Ascending aorta (tissue), 2 donors: ENCODE measurements around the gene CYSTM1. TPM values are rescaled to one million over a fixed set of nuclear protein-coding genes. Genes with fewer than 3 reads are reported as not detected.

Source experiments
- DNase-seq, 2 donors: peaks; one replicate each; pipeline ENCODE4 v3.0.0-alpha.2; 2019; ENCODE audit warnings: low spot score in 2 of 2
- H3K27ac ChIP-seq, 2 donors: fragments of 200-600 bp; sonication (generic); one replicate each; pipeline ENCODE4 v1.5.1; 2016 to 2017; ENCODE audit warnings: mild to moderate bottlenecking in 1 of 2
- H3K27me3 ChIP-seq: fragments of 200-600 bp; sonication (generic); one replicate; pipeline ENCODE4 v1.5.1; 2017
- H3K36me3 ChIP-seq, 2 donors: fragments of 200-600 bp; sonication (generic); one replicate each; pipeline ENCODE4 v1.5.1; 2016
- H3K4me1 ChIP-seq, 2 donors: fragments of 200-600 bp; sonication (generic); one replicate each; pipeline ENCODE4 v1.5.1; 2016 to 2017; ENCODE audit warnings: mild to moderate bottlenecking in 1 of 2
- H3K4me3 ChIP-seq, 2 donors: fragments of 200-600 bp; sonication (generic); one replicate each; pipeline ENCODE4 v1.5.1; 2016 to 2017; ENCODE audit warnings: mild to moderate bottlenecking in 1 of 2
- H3K9me3 ChIP-seq, 2 donors: fragments of 200-600 bp; sonication (generic); one replicate each; pipeline ENCODE4 v1.5.1; 2016
- CTCF ChIP-seq, 3 experiments: fragments of 200-600 bp in 2 of 3; fragments of 450-650 bp in 1 of 3; sonication (generic) in 2 of 3; IDR thresholded peaks; one replicate each; pipeline ENCODE4 v1.5.1; 2016 to 2019; ENCODE audit warnings: antibody characterized with exemption in 3 of 3, mild to moderate bottlenecking in 1 of 3, moderate library complexity in 1 of 3
- intact Hi-C: fragments of 100-400 bp; cut with DNase I; formaldehyde crosslinking; loops from one replicate; pipeline ENCODE4 v1.15.1; 2023
- total RNA-seq: library from RNA; depleted of rRNA; stranded (reverse); fragments of >200 nt; gene quantifications from one replicate; pipeline ENCODE4 v1.1.0, GENCODE V29; 2016

Gene CYSTM1
- total RNA-seq, 1 donor from 2014 or later = 66.3 TPM

- peak; percentile 57 to 90 for DNase-seq
- H3K27ac ChIP-seq = peak overlapping the region; percentile 53 to 63
- H3K4me3 ChIP-seq = no peak overlapping the region
- no peaks in the 10 kb centered on the region for H3K9me3 ChIP-seq
- TF ChIP-seq CTCF (IDR thresholded peaks at IDR 0.05) = peak in 1 of 3 experiments; percentile 13
- peaks cover 0 to 5% of the 10 kb centered on the region in 2 donors for H3K4me1 ChIP-seq
- H3K27me3 ChIP-seq = no peaks in the 10 kb centered on the region
- no peaks in the 10 kb centered on the region for H3K36me3 ChIP-seq
- intact Hi-C loops = loop anchor here (2.0 to 5.0 kb wide), 3 partner anchors 17 to 86 kb away; partner anchors contain the start of genes HBEGF and PFDN1
Observed at GRCh38 chr5:140261403-140262171, 86.6 kb downstream of the CYSTM1 start.

- no peak for TF ChIP-seq CTCF (IDR thresholded peaks at IDR 0.05)
- Histone ChIP-seq H3K9me3 (no peaks in the 10 kb centered on the region), H3K4me1 (peaks cover 0 to 5% of the 10 kb centered on the region in 2 donors), H3K36me3 (no peaks in the 10 kb centered on the region), H3K27ac (peak overlapping the region; percentile 53 to 63), H3K27me3 (no peaks in the 10 kb centered on the region), H3K4me3 (no peak overlapping the region)
- intact Hi-C loops = loop anchor here (5.0 kb wide), 1 partner anchor 85 kb away; the partner anchor contains the start of gene HBEGF
- DNase-seq = no peak
Observed at GRCh38 chr5:140262221-140262620, 87.2 kb downstream of the CYSTM1 start.

- Histone ChIP-seq H3K27me3 (no peaks in the 10 kb centered on the region), H3K9me3 (no peaks in the 10 kb centered on the region), H3K27ac (no peak overlapping the region), H3K4me1 (peaks cover 0 to 5% of the 10 kb centered on the region in 2 donors), H3K4me3 (no peak overlapping the region), H3K36me3 (no peaks in the 10 kb centered on the region)
- intact Hi-C loops = loop anchor here (5.0 kb wide), 1 partner anchor 84 kb away; the partner anchor contains the start of gene HBEGF
- TF ChIP-seq CTCF (IDR thresholded peaks at IDR 0.05) = no peak
- DNase-seq = no peak
Observed at GRCh38 chr5:140262839-140263238, 87.9 kb downstream of the CYSTM1 start.

GRCh38 chr5:140265845-140266244 lies 90.9 kb downstream of the CYSTM1 start:
- no peak for TF ChIP-seq CTCF (IDR thresholded peaks at IDR 0.05)
- Histone ChIP-seq H3K27me3 (no peaks in the 10 kb centered on the region), H3K36me3 (no peaks in the 10 kb centered on the region), H3K4me1 (peaks cover 0 to 5% of the 10 kb centered on the region in 2 donors), H3K27ac (no peak overlapping the region), H3K9me3 (no peaks in the 10 kb centered on the region), H3K4me3 (no peak overlapping the region)
- DNase-seq = no peak
- intact Hi-C loops = no loop called here

GRCh38 chr5:140266471-140267200 lies 91.6 kb downstream of the CYSTM1 start:
- Histone ChIP-seq H3K9me3 (no peaks in the 10 kb centered on the region), H3K27me3 (no peaks in the 10 kb centered on the region), H3K4me1 (peaks cover 0 to 4% of the 10 kb centered on the region in 2 donors), H3K36me3 (no peaks in the 10 kb centered on the region), H3K27ac (no peak overlapping the region), H3K4me3 (no peak overlapping the region)
- intact Hi-C loops = no loop called here
- no peak for DNase-seq
- no peak for TF ChIP-seq CTCF (IDR thresholded peaks at IDR 0.05)
